WERI-Rb-1 (cell line): ENCODE results near the gene MATN3.

Source experiments
- DNase-seq: peaks from one replicate; pipeline ENCODE4 v3.0.0-alpha.2; 2020
- H3K27ac ChIP-seq: fragments of 250-450 bp; sonication (Bioruptor Pico); 2 replicates; pipeline ENCODE4 v1.5.1; 2020; ENCODE audit warnings: mild to moderate bottlenecking, moderate library complexity
- H3K27me3 ChIP-seq: fragments of 250-450 bp; sonication (Bioruptor Pico); 2 replicates; pipeline ENCODE4 v1.5.1; 2021; ENCODE audit warnings: mild to moderate bottlenecking, low read depth, moderate library complexity; ENCODE audit not compliant: insufficient read depth, severe bottlenecking
- H3K36me3 ChIP-seq: fragments of 250-450 bp; sonication (Bioruptor Pico); 2 replicates; pipeline ENCODE4 v1.5.1; 2020; ENCODE audit warnings: mild to moderate bottlenecking, moderate library complexity
- H3K4me3 ChIP-seq: 2 replicates; pipeline ENCODE4 v1.5.1; 2011; ENCODE audit warnings: low read depth, mild to moderate bottlenecking, control low read depth, low read length
- H3K9me3 ChIP-seq: fragments of 250-450 bp; sonication (Bioruptor Pico); 2 replicates; pipeline ENCODE4 v1.5.1; 2021; ENCODE audit warnings: mild to moderate bottlenecking, moderate library complexity; ENCODE audit not compliant: severe bottlenecking
- TF ChIP-seq, protein P1 (sequence below): IDR thresholded peaks from 2 replicates; pipeline ENCODE4 v1.5.1; 2011; ENCODE audit warnings: low read depth, mild to moderate bottlenecking, control low read depth, inconsistent platforms, low read length

The MATN3 gene

DNA sequence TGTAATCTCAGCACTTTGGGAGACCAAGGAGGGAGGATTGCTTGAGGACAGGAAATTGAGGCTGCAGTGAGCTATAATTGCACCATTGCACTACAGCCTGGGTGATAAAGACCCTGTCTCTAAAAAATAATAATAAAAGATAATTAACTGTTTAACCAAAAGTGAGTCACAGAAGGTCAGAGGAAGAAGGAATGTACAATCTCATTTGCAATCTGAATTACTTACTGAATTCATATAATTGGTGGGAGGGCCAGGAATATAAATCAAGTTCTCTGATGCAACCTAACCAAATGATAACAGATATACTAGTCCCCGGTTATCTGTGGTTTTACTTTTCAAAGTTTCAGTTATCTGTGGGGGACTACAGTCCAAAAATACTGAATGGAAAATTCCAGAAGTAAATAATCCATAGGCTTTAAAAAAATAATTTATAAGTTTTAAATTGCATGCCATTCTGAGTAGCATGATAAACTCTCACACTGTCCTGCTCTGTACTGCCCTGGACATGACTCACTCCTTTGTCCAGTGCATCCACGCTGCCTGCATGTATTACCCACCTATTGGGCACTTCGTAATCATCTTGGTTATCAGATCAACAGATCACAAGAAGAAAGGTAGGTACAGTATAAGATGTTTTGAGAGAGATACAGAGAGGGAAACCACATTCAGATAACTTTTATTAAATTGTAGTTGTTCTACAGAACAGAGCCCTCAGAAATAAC is 12.8 kb upstream of the MATN3 start:
- H3K27me3 ChIP-seq, result no peaks in the 10 kb centered on the region
- H3K4me3 ChIP-seq, result no peak overlapping the region
- H3K36me3 ChIP-seq, result peaks cover 30% of the 10 kb centered on the region
- no peak overlapping the region for H3K27ac ChIP-seq
- H3K9me3 ChIP-seq, result peaks cover 23% of the 10 kb centered on the region
- TF ChIP-seq, protein P1, sequence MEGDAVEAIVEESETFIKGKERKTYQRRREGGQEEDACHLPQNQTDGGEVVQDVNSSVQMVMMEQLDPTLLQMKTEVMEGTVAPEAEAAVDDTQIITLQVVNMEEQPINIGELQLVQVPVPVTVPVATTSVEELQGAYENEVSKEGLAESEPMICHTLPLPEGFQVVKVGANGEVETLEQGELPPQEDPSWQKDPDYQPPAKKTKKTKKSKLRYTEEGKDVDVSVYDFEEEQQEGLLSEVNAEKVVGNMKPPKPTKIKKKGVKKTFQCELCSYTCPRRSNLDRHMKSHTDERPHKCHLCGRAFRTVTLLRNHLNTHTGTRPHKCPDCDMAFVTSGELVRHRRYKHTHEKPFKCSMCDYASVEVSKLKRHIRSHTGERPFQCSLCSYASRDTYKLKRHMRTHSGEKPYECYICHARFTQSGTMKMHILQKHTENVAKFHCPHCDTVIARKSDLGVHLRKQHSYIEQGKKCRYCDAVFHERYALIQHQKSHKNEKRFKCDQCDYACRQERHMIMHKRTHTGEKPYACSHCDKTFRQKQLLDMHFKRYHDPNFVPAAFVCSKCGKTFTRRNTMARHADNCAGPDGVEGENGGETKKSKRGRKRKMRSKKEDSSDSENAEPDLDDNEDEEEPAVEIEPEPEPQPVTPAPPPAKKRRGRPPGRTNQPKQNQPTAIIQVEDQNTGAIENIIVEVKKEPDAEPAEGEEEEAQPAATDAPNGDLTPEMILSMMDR, result no peak
- DNase-seq, result no peak

- Histone ChIP-seq H3K4me3 (no peak overlapping the region), H3K9me3 (peaks cover 23% of the 10 kb centered on the region), H3K27me3 (no peaks in the 10 kb centered on the region), H3K27ac (no peak overlapping the region), H3K36me3 (peaks cover 15% of the 10 kb centered on the region)
- TF ChIP-seq, protein P1, result no peak
- DNase-seq, result no peak
Measured at GRCh38 chr2:20023688-20024087, 11.2 kb upstream of the MATN3 start.

DNA sequence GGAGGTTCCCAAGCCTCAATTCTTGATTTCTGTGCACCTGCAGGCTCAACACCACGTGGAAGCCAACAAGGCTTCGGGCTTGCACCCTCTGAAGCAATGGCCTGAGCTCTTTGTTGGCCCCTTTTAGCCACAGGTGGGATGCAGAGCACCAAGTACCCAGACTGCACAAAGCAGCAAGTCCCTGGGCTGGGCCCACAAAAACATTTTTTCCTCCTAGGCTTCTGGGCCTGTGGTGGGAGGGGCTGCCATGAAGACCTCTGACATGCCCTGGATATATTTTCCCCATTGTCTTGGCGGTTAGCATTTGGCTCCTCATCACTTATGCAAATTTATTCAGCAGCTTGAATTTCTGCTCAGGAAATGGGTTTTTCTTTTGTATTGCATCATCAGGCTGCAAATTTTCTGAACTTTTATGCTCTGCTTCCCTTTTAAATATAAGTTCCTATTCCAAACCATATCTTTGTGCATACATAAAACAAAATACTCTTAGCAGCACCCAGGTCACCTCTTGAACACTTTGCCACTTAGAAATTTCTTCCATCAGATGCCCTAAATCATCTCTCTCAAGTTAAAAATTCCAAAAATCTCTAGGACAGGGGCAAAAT is 9.0 kb upstream of the MATN3 start:
- no peaks in the 10 kb centered on the region for H3K27me3 ChIP-seq
- no peak overlapping the region for H3K4me3 ChIP-seq
- DNase-seq, result no peak
- TF ChIP-seq, protein P1, result no peak
- H3K27ac ChIP-seq, result no peak overlapping the region
- no peaks in the 10 kb centered on the region; the same call in 1 of the 2 replicates for H3K36me3 ChIP-seq
- H3K9me3 ChIP-seq, result peaks cover 23% of the 10 kb centered on the region

GRCh38 chr2:20019747-20020146 is 7.3 kb upstream of the MATN3 start:
- no peak overlapping the region for H3K27ac ChIP-seq
- TF ChIP-seq, protein P1, result no peak
- peaks cover 25% of the 10 kb centered on the region for H3K9me3 ChIP-seq
- H3K36me3 ChIP-seq, result no peaks in the 10 kb centered on the region; the same call in 1 of the 2 replicates
- H3K27me3 ChIP-seq, result no peaks in the 10 kb centered on the region
- no peak overlapping the region for H3K4me3 ChIP-seq
- DNase-seq, result no peak

- no peak for DNase-seq
- H3K4me3 ChIP-seq, result no peak overlapping the region
- TF ChIP-seq, protein P1, result no peak
- H3K27ac ChIP-seq, result no peak overlapping the region
- H3K27me3 ChIP-seq, result no peaks in the 10 kb centered on the region
- no peaks in the 10 kb centered on the region for H3K36me3 ChIP-seq
- peaks cover 25% of the 10 kb centered on the region for H3K9me3 ChIP-seq
Measured at GRCh38 chr2:20018601-20019152, 6.2 kb upstream of the MATN3 start.
